GM12874 (cell line): ENCODE results near the gene NSD1.

Experiments used
- TF ChIP-seq, protein P1 (sequence below): IDR thresholded peaks from 2 replicates; pipeline ENCODE4 v1.5.1; 2011; ENCODE audit warnings: low read depth, mild to moderate bottlenecking, control low read depth, low read length, moderate library complexity; ENCODE audit not compliant: insufficient read depth

The NSD1 gene

DNA sequence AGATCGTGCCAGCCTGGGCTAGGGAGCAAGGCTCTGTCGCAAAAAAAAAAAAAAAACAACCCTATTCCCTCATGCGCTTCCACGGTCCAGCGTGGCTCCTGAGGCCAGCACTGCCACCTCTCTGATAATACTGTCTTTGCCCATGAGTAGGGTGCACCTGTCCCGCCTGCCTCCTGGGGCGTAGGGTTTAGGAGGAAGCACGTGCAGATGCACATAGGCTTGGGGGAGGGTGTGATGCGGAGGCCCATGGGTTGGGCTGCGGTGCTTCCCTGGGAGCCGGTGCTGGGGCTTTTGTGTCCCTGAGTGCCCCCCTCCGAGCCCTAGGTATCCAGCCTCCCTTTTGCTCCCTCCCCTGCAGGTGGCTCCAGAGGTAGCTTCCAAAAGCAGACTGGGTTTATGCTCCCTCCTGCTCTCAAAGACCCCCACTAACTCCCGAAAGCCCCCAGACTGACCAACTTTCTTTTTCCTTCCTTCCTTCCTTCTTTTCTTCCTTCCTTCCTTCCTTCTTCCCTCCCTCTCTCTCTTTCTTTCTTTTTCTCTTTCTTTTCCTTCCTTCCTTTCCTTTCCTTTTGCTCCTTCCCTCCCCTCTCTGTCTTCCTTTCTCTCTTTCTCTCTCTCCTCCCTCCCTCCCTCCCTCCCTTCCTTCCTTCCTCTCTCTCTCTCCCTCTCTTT is 34.0 kb upstream of the NSD1 start:
- TF ChIP-seq, protein P1, sequence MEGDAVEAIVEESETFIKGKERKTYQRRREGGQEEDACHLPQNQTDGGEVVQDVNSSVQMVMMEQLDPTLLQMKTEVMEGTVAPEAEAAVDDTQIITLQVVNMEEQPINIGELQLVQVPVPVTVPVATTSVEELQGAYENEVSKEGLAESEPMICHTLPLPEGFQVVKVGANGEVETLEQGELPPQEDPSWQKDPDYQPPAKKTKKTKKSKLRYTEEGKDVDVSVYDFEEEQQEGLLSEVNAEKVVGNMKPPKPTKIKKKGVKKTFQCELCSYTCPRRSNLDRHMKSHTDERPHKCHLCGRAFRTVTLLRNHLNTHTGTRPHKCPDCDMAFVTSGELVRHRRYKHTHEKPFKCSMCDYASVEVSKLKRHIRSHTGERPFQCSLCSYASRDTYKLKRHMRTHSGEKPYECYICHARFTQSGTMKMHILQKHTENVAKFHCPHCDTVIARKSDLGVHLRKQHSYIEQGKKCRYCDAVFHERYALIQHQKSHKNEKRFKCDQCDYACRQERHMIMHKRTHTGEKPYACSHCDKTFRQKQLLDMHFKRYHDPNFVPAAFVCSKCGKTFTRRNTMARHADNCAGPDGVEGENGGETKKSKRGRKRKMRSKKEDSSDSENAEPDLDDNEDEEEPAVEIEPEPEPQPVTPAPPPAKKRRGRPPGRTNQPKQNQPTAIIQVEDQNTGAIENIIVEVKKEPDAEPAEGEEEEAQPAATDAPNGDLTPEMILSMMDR, result no peak

DNA sequence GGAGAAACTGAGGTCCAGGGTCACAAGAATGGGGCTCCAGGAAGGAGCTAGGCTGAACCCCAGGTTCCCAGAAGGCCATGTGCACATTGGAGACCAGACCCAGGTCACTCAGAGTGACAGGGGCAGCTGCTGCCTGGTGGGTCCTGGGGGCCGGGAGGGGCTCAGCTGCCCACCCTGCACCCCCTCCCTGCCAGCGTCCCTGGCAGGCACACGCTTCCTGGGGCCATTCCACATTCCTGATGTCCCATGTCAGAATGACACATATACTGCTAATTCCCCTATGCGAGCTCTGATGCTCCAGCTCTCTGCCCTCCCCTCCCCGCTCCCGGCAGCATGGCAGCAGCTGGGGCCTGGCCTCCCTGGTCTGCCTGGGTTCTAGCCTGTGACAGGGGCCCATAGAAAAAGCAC is 32.9 kb upstream of the NSD1 start:
- TF ChIP-seq, protein P1, result no peak

DNA sequence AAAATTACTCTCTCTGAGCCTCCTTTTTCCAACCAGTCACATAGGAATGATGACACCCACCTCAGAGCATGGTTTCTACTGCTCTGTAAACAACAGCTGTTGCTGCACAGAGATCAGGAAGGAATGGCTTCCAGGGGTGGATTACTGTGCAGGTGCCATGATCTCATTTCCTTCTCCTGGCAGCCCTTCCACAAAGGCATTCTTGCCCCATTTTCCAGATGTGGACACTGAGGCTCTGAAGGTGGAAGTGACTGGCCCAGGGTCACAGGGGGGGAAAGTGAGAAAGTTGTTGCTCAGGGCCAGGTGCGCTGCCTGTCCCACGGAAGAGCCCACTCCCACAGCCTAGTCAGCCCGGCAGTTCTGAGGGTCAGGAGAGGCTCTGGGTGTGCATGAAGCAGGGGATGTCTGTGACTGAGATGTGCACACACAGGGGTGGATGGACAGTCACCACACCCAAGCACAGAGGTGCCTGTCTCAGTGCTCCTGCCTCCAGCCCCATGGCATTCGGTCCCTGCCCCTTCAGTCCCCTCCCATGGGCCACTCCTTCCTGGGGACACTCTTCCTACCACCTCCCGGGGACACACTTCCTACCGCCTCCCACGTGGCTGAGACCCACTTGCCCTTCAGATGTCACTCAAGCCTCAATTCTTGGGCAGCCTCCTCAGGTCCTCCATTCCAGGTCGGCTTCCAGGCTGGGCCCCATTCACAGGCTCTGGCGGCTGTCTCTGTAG is 29.9 kb upstream of the NSD1 start:
- TF ChIP-seq, protein P1, result no peak

DNA sequence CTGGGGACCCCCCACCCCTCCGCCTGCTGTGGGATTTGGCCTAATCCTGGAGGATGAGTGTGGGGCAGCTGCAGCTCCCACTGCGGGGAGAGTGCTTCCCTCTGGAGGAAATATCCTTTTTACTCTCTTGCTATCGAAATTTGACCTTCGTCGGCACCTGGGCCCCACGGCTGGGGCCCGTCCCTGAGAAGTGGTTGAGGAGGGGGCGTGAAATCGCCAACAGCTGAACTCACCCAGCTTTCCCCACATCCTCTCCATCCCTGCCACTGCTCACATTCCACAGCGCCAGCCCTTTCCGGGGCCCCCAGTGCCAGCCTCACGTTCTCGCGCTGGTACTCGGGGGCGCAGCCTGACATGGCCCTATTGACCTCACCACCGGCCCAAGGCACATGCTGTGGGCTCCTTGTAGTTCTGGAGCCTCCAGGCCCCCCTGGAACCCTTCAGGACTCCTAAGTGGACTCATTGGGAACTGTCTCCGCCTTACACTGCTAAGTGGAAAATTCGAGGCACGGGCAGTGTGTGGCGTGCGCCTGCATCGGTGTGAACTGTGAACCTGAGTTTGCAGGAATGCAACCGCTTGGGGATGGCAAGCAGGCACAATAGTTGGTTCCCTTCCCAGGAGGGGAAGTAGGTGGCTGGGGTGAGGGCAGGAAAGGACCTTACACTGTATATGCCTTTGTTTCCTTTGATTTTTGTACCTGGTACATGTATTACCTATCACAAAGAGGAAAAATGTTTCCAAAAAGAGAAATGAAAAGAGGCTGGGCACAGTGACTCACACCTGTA is 27.7 kb upstream of the NSD1 start:
- TF ChIP-seq, protein P1, result no peak

DNA sequence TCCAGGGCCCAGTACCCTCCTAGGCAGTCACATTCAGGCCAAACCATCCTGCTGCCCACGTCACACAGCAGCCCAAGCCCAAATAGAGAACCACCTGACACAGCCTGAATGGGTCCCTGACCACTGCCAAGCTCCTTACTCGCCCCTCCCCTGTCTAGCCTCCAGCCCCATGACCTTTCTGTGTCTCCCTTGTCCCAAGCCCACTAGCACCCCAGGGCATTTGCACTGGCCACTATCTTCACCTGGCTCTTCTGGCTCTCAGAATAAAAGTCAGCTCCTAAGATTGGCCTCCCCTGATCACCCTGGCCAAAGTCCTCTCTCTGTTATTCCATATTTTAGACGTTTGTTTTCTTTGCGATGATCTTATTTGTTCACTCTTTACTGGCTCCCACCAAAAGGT is 26.4 kb upstream of the NSD1 start:
- TF ChIP-seq, protein P1, result no peak

DNA sequence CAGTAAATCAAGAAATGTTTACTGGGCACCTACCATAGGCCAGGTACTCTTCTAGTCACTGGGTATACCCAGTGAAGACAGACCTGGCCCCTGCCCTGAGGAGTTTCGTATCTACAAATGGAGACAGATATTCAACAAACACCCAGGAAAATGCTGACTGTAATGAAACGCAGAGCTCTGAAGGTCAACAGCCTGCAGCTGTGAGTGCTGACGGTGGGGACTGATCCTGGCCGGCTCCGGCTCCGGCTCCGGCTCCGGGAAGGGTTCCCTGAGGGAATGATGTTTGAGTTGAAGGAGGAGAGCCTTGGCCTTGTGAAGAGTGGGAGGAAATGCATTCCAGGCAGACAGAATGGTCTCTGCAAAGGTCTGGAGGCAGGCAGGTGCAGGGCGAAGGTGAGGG is 23.8 kb upstream of the NSD1 start:
- TF ChIP-seq, protein P1, result no peak

DNA sequence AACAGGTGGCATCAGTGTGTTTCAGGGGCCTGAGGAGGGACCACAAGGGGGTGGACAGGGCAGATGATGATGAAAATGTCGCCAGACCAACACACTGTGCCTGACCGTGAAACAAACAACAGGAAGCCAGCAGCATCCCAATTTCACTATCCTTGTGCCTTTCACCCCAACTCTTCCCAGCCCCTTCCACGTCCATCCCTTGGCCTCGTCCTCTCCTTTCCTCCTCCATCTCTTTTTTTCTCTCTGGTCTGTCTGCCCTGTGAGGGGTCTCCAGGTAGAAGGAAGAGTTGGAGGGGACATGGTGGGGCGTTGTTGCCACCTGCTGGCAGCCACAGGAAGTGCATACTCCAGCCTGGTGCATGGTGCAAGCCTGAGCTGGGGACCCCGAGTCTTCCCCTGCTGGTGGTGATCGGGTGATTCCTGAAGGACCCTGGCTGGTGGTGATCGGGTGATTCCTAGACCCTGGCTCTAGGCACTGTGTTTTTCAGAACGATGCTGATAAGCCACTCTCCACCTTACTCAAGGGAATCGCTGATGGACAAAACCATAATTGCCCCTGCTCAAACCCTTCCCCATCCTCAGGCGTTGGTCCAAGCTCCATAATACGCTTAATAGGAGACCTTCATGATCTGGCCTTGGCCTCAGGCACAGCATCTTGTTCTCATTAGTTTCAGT is 21.7 kb upstream of the NSD1 start:
- TF ChIP-seq, protein P1, result peak; percentile 97
